ENCODE measurements around the gene CYP3A7. TPM values are rescaled to one million over a fixed set of nuclear protein-coding genes. Genes with fewer than 3 reads are reported as not detected.

CYP3A7 gene
- total RNA-seq, 1 experiment from 2014 or later: not detected

- CTCF ChIA-PET: no interaction called here
- ATAC-seq (no peak), DNase-seq (ENCODE audit: low spot score) (no peak)
- Mint-ChIP-seq H3K27me3 (ENCODE audit: low read depth) (peaks cover 3% of the 10 kb centered on the region), H3K36me3 (no peaks in the 10 kb centered on the region), H3K4me1 (no peaks in the 10 kb centered on the region), H3K4me3 (no peak overlapping the region), H3K9me3 (peaks cover 19% of the 10 kb centered on the region), H3K27ac (no peak overlapping the region)
- POLR2A ChIA-PET: no interaction called here
- TF ChIP-seq FOXJ3 (CRISPR knock-in tag; IDR thresholded peaks at IDR 0.05; ENCODE audit: borderline replicate concordance) (no peak), ARID4B (CRISPR knock-in tag; IDR thresholded peaks at IDR 0.05; ENCODE audit: borderline replicate concordance) (no peak)
Observed at GRCh38 chr7:99713995-99714570, 20.9 kb downstream of the CYP3A7 start.

GRCh38 chr7:99709838-99710578 is 25.0 kb downstream of the CYP3A7 start:
- CTCF ChIA-PET: no interaction called here
- POLR2A ChIA-PET: no interaction called here
- no peak overlapping the region for H3K27ac Mint-ChIP-seq
- peaks cover 9% of the 10 kb centered on the region for H3K27me3 Mint-ChIP-seq (ENCODE audit: low read depth)
- H3K4me1 Mint-ChIP-seq: no peaks in the 10 kb centered on the region
- H3K36me3 Mint-ChIP-seq: peaks cover 21% of the 10 kb centered on the region
- DNase-seq (ENCODE audit: low spot score) (no peak), ATAC-seq (no peak)
- H3K4me3 Mint-ChIP-seq: no peak overlapping the region
- H3K9me3 Mint-ChIP-seq: peaks cover 50% of the 10 kb centered on the region
- TF ChIP-seq GABPB1 (CRISPR knock-in tag; IDR thresholded peaks at IDR 0.05) (no peak), ZNF532 (CRISPR knock-in tag; IDR thresholded peaks at IDR 0.05; ENCODE audit: borderline replicate concordance) (no peak), ATF2 (CRISPR knock-in tag; IDR thresholded peaks at IDR 0.05; ENCODE audit: borderline replicate concordance, low read depth) (no peak), USF2 (CRISPR knock-in tag; IDR thresholded peaks at IDR 0.05) (no peak), PREB (CRISPR knock-in tag; IDR thresholded peaks at IDR 0.05; ENCODE audit: borderline replicate concordance) (no peak), GTF2I (CRISPR knock-in tag; conservative IDR thresholded peaks at IDR 0.05) (no peak), ATF6 (CRISPR knock-in tag; IDR thresholded peaks at IDR 0.05) (no peak), SP1 (CRISPR knock-in tag; conservative IDR thresholded peaks at IDR 0.05) (no peak), AR (CRISPR knock-in tag; IDR thresholded peaks at IDR 0.05) (no peak), MLX (CRISPR knock-in tag; IDR thresholded peaks at IDR 0.05) (no peak), ZNF396 (CRISPR knock-in tag; IDR thresholded peaks at IDR 0.05; ENCODE audit: borderline replicate concordance) (no peak), MYBL2 (CRISPR knock-in tag; IDR thresholded peaks at IDR 0.05) (no peak)

Data from WTC11 (cell line).